Pancreas (tissue), 10 donors: ENCODE data around the gene SNED1. TPM values are rescaled to one million over a fixed set of nuclear protein-coding genes. Genes with fewer than 3 reads are reported as not detected.

Source experiments
- ATAC-seq, 4 donors: fragments of 200-7000 bp; cut with Tn5 transposase; one replicate each; pipeline versions ENCODE4 v1.8.0 to v1.9.1; 2020; ENCODE audit warnings: mild to moderate bottlenecking in 4 of 4, moderate library complexity in 4 of 4
- DNase-seq, 6 donors: peaks; one replicate each; pipeline ENCODE4 v3.0.0-alpha.2; 2020
- FAIRE-seq: peaks from 2 replicates; lab custom pipeline; 2012; peaks lifted over from hg19 to GRCh38; lab: Jason Lieb, UNC
- H3K27ac ChIP-seq, 4 donors: fragments of 200-600 bp; sonication (generic); 1 replicate in 3 of 4; 2 replicates in 1 of 4; pipeline versions ENCODE4 v1.5.0 to v1.8.0; 2020
- H3K27me3 ChIP-seq, 4 donors: fragments of 200-600 bp; one replicate each; pipeline ENCODE4 v1.8.0; 2021
- H3K36me3 ChIP-seq, 3 donors: fragments of 200-600 bp; sonication (generic) in 1 of 3; one replicate each; pipeline versions ENCODE4 v1.5.0 to v1.8.0; 2020 to 2021
- H3K4me1 ChIP-seq, 3 donors: fragments of 200-600 bp; one replicate each; pipeline ENCODE4 v1.8.0; 2021
- H3K4me3 ChIP-seq, 4 donors: fragments of 200-600 bp; sonication (generic) in 2 of 4; one replicate each; pipeline versions ENCODE4 v1.5.0 to v1.8.0; 2020 to 2021
- H3K9me3 ChIP-seq, 4 donors: fragments of 200-600 bp; one replicate each; pipeline ENCODE4 v1.8.0; 2021
- CTCF ChIP-seq, 4 donors: fragments of 200-600 bp; sonication (generic) in 3 of 4; IDR thresholded peaks; one replicate each; pipeline versions ENCODE4 v1.5.0 to v1.8.0; 2021; ENCODE audit warnings: antibody characterized with exemption in 4 of 4
- WGBS, 2 donors: extraction: QIAGEN DNeasy Blood & Tissue Kit; methylation state at CpG; one replicate each; pipeline ENCODE4 v1.1.7; 2013; 5-methylcytosine and 5-hydroxymethylcytosine counted together
- intact Hi-C, 3 donors: fragments of 100-400 bp; cut with DNase I; formaldehyde crosslinking; loops; one replicate each; pipeline versions ENCODE4 v1.11.1 to v1.14.2; 2022
- polyA plus RNA-seq, 2 donors: library from polyadenylated mRNA; stranded (reverse); fragments of 200-250 nt; gene quantifications; one replicate each; pipeline ENCODE4 v1.2.3, GENCODE V29; 2013
- total RNA-seq, 6 donors: library from RNA; stranded (reverse); fragmentation: NEBNext Ultra II Directional in 4 of 6; extraction: Animal tissue kit (Norgen Biotek cat#: 25700) in 4 of 6; gene quantifications; one replicate each; pipeline versions ENCODE4 v1.2.1 to v1.2.4, GENCODE V29; 2021 to 2023
- donor health status: healthy with polysubstance abuse.
- donor health status: DM: no; HTN: no; CAD: no; lungs with moderate emphysema.
- donor health status: DM: no; HTN: no; CAD: no.
- donor health status: control.
- donor health status: control.
- donor health status: Bipolar disorder and iron deficiency.
- donor health status: DM: yes; HTN: yes; CAD: no.
- donor health status: DM: no; HTN: no; CAD: no.
- donor health status: DM: no; HTN: no; CAD: no.
- donor health status: DM: yes; HTN: yes; CAD: no.

Gene SNED1
- total and polyA plus RNA-seq, 8 donors: 6.6 to 19.2 (median 10.0) TPM

DNA sequence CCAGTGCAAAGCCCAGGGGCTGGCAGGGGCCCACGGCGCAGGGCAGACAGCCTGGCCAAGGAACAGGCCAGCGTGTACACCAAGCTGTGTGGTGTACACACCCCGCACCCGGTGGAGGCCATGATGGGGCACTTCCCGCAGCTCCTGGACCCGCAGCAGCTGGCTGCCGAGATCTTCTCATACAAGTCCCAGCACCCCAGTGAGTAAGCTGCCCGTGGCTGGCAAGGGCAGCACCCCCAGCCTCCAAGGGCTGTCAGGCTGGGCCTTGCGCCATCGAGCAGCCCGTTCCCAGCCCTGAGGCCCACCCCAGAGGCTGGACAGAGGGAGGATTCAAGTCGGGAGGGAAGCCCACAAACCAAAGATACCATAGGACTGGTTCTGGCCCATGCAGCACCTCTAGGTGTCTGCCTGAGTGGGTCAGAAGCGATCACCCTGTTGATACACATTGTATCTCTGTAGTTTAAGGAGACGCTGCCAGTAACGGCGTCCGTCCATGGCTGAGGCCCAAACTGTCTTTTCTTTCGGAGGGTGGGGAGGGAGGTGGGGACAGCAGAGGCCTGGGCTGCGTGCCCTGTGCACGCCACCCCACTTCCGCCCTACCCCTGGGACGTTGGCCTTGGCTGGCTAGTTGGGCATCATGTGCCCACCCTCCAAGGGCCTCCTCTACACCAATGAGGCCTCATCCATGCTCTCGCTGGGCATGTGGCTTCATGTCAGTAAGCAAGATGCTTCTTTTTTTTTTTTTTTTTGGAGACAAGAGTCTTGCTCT is 120.5 kb downstream of the SNED1 start:
- no peaks in the 10 kb centered on the region for H3K36me3 ChIP-seq
- no peaks in the 10 kb centered on the region for H3K27me3 ChIP-seq
- 92 to 95% methylated on average over 24 of the region's 24 CpGs for WGBS, 2 donors
- ATAC-seq: no peak
- H3K4me1 ChIP-seq: no peaks in the 10 kb centered on the region
- no peak for FAIRE-seq
- intact Hi-C loops: no loop called here
- H3K4me3 ChIP-seq: no peak overlapping the region
- no peak for TF ChIP-seq CTCF (IDR thresholded peaks at IDR 0.05)
- no peaks in the 10 kb centered on the region for H3K9me3 ChIP-seq
- DNase-seq: peak in 1 of 6 donors; percentile 28
- H3K27ac ChIP-seq: no peak overlapping the region

GRCh38 chr2:241120440-241120839 is 122.0 kb downstream of the SNED1 start:
- ATAC-seq: no peak
- Histone ChIP-seq H3K4me3 (no peak overlapping the region), H3K27ac (no peak overlapping the region), H3K4me1 (no peaks in the 10 kb centered on the region), H3K9me3 (no peaks in the 10 kb centered on the region), H3K27me3 (no peaks in the 10 kb centered on the region), H3K36me3 (no peaks in the 10 kb centered on the region)
- no peak for FAIRE-seq
- intact Hi-C loops: no loop called here
- DNase-seq: no peak
- WGBS, 2 donors: 95 to 98% methylated on average over 2 of the region's 2 CpGs
- TF ChIP-seq CTCF (IDR thresholded peaks at IDR 0.05): no peak

GRCh38 chr2:241121008-241121407 is 122.6 kb downstream of the SNED1 start:
- DNase-seq (no peak), FAIRE-seq (no peak), ATAC-seq (no peak)
- WGBS, 2 donors: 89 to 92% methylated on average over 5 of the region's 5 CpGs
- intact Hi-C loops: no loop called here
- no peaks in the 10 kb centered on the region for H3K27me3 ChIP-seq
- no peaks in the 10 kb centered on the region for H3K9me3 ChIP-seq
- H3K4me1 ChIP-seq: no peaks in the 10 kb centered on the region
- no peaks in the 10 kb centered on the region for H3K36me3 ChIP-seq
- H3K27ac ChIP-seq: no peak overlapping the region
- no peak overlapping the region for H3K4me3 ChIP-seq
- no peak for TF ChIP-seq CTCF (IDR thresholded peaks at IDR 0.05)

GRCh38 chr2:241122376-241123002 is 124.1 kb downstream of the SNED1 start:
- FAIRE-seq (no peak), ATAC-seq (no peak), DNase-seq (peak in 1 of 6 donors; percentile 46)
- no peaks in the 10 kb centered on the region for H3K4me1 ChIP-seq
- 94 to 96% methylated on average over 19 of the region's 19 CpGs for whole genome bisulfite sequencing, 2 donors
- H3K9me3 ChIP-seq: no peaks in the 10 kb centered on the region
- H3K27me3 ChIP-seq: no peaks in the 10 kb centered on the region
- H3K36me3 ChIP-seq: no peaks in the 10 kb centered on the region
- no peak for TF ChIP-seq CTCF (IDR thresholded peaks at IDR 0.05)
- H3K27ac ChIP-seq: no peak overlapping the region
- intact Hi-C loops: no loop called here
- no peak overlapping the region for H3K4me3 ChIP-seq
